ENCODE measurements around the gene SPOCK1.

DNA sequence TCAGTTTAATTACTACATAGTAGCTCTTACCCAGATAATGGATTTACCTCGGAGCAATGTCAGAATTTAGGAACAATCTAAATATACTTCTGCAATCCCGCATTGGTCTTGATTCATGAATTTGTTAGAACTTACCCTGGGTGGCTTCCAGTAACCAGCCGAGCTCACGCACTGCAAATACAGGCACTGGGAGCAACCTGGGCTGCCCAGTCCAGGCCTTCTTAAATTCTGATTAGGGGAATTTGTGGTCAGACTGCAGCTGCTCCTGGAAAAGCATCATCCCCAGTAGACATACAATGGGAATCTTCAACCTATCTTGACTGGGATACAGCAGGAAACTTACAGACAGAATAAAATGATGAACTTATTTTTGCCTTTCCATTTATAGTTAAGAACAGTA, 270.3 kb downstream of the SPOCK1 start:
- TF ChIP-seq, protein P1, sequence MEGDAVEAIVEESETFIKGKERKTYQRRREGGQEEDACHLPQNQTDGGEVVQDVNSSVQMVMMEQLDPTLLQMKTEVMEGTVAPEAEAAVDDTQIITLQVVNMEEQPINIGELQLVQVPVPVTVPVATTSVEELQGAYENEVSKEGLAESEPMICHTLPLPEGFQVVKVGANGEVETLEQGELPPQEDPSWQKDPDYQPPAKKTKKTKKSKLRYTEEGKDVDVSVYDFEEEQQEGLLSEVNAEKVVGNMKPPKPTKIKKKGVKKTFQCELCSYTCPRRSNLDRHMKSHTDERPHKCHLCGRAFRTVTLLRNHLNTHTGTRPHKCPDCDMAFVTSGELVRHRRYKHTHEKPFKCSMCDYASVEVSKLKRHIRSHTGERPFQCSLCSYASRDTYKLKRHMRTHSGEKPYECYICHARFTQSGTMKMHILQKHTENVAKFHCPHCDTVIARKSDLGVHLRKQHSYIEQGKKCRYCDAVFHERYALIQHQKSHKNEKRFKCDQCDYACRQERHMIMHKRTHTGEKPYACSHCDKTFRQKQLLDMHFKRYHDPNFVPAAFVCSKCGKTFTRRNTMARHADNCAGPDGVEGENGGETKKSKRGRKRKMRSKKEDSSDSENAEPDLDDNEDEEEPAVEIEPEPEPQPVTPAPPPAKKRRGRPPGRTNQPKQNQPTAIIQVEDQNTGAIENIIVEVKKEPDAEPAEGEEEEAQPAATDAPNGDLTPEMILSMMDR (conservative IDR thresholded peaks at IDR 0.05; ENCODE audit: low read depth, low read length): no peak
- TF ChIP-seq EZH2 (IDR thresholded peaks at IDR 0.05; ENCODE audit: low read length, unreplicated experiment): no peak
- no peak for TF ChIP-seq EZH2phosphoT487 (IDR thresholded peaks at IDR 0.05; ENCODE audit: borderline replicate concordance, low read length)
